Nucleus accumbens (tissue), 56 donors: ENCODE data around the gene TPST2.

Experiments
- DNase-seq, 56 donors: peaks; one replicate each; lab custom pipeline; 2025; lab: John Stamatoyannopoulos, UW

TPST2 gene

DNA sequence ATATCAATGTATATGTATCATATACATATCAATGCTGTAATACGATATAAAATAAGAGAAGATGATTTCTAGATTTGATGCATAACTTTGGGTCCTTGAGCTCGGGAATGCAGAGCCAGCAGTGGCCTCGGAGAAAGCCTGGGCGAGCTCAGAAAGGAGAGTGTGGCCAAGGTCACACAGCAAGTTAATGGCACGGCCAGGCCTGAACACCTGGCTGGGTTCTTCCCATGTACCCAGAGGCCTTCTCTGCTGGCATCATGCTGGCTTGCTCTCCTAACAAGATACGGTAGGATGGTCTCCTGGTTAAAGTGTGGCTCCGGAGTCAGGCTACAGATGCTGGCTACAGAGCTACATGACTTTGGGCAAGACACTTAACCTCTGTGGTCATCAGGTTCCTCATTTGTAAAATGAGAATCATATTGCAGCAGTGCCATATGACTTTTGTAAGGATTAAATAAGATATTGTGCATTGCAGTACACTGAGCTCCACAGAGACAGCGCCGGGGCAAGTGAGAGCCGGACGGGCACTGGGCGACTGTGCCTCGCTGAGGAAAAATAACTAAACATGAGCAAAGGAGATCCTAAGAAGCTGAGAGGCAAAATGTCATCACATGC, 29.9 kb downstream of the TPST2 start:
- DNase-seq, result no peak

DNA sequence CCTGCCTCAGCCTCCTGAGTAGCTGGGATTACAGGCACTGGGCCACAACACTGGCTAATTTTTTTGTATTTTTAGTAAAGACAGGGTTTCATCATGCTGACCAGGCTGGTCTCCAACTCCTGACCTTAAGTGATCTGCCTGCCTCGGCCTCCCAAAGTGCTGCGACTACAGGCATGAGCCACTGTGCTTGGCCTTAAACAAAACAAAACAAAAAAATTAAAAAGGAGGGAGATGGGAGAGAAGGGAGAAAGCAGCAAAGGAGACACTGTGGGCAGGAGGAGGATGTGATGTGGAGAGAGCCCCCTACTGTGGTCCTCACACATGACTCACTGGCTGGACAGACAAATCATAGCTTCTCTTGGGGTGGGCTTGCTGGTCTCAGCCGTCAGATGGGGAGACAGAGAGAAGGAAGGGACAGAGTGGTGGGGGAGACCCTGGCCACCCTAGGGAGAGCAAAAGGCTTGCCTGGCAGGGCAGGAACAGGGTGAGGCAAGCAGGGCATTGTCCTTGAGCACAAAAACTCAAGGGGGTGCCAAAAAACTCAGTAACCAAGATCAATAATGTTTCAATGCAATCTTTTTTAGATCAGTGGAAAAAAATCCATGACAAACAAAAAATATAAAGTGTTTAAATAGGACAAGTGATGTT, 31.6 kb downstream of the TPST2 start:
- DNase-seq, result no peak

GRCh38 chr22:26556904-26557303, 33.0 kb downstream of the TPST2 start:
- no peak for DNase-seq

- DNase-seq, result peak in 2 of 56 donors; percentile 16 to 18
These were observed 34.5 kb downstream of the TPST2 start for GRCh38 chr22:26555478-26555877.

GRCh38 chr22:26554956-26555355, 35.0 kb downstream of the TPST2 start:
- no peak for DNase-seq

GRCh38 chr22:26553056-26553752, 36.7 kb downstream of the TPST2 start:
- no peak for DNase-seq

- DNase-seq, result no peak
These were observed 37.5 kb downstream of the TPST2 start for GRCh38 chr22:26552466-26552865.

- no peak for DNase-seq
These were observed 38.4 kb downstream of the TPST2 start for GRCh38 chr22:26551568-26551967.

- peak in 40 of 56 donors; percentile 6 to 70 (median 30) for DNase-seq
These were observed 39.4 kb downstream of the TPST2 start for GRCh38 chr22:26550498-26551033.

GRCh38 chr22:26549902-26550497, 39.9 kb downstream of the TPST2 start:
- DNase-seq, result no peak

GRCh38 chr22:26548984-26549383, 40.9 kb downstream of the TPST2 start:
- no peak for DNase-seq

DNA sequence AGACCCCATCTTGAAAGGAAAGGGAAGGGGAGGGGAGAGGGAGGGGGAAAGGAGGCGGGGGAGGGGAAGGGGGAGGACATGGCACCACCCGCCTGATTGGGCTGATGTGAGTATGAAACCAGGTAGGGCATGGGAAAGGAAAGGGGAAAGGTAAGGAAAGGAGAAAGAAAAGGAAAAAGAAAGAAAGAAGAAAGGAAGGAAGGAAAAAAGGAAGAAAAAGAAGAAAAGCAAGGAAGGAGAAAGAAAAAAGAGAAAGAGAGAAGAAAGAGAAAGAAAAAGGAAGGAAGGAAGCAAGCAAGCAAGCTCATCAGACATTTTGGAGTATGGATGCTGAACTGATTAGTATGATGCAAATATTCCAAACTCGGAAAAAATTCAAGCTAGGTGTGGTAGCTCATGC, 41.6 kb downstream of the TPST2 start:
- no peak for DNase-seq

DNA sequence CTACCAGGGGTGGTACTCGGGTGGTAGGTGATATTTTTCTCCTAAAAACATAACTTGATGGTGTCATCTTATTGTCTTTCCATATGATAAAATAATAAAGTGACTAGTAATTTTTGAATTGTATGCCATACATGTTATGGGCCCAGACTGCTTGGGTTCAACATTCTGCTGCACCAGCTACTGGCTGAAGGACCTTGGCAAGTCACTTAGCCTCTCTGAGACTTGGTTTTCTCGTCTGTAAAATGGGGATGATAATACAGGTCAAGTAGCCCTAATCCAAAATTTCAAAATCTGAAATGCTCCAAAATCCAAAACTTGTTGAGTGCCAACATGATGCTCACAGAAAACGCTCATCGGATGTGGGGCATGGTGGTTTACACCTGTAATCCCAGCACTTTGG, 42.1 kb downstream of the TPST2 start:
- no peak for DNase-seq

- DNase-seq, result no peak
These were observed 42.5 kb downstream of the TPST2 start for GRCh38 chr22:26547426-26547825.

- peak in 26 of 56 donors; percentile 6 to 72 (median 32) for DNase-seq
These were observed 43.6 kb downstream of the TPST2 start for GRCh38 chr22:26546282-26546681.

- no peak for DNase-seq
These were observed 44.1 kb downstream of the TPST2 start for GRCh38 chr22:26545827-26546226.

DNA sequence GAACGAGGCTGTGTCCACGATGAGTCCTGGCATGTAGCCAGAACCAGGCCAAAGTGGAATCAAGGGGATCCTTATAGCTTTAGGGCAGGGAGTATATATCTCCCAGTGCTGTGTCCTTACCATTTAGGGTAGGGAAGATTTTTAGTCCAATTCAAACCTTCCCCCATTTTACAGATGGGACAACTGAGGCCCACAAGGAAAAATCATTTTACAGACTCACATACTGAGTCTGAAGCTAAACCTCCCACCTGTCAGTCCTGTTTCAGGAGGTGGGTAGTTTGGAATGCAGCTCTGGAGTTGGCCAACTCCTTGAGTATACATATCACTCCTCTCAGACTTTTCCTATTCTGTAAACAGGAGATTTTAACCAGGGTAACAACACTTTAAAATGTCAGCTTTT, 44.5 kb downstream of the TPST2 start:
- no peak for DNase-seq

DNA sequence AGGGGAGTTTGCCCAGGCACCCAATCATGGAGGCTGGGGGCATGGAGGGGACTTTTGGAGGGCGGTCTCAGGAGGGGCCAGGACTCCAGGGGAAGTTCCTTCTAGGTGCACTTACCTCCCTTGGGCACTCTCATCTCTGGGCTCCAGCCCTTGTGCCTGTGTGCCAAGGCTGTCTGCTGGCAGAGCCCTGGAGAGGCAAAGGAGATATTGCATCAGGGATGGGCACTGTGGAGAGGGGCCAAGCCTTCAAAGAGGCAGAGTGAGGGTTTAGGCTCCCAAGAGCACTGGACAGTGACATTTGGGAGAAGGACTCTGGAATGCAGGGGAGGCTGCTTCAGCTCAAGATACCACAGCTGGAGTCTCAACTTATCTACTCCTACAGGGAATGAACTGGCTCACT, 45.4 kb downstream of the TPST2 start:
- no peak for DNase-seq

GRCh38 chr22:26542831-26543230, 47.1 kb downstream of the TPST2 start:
- DNase-seq, result peak in 1 of 56 donors; percentile 6

DNA sequence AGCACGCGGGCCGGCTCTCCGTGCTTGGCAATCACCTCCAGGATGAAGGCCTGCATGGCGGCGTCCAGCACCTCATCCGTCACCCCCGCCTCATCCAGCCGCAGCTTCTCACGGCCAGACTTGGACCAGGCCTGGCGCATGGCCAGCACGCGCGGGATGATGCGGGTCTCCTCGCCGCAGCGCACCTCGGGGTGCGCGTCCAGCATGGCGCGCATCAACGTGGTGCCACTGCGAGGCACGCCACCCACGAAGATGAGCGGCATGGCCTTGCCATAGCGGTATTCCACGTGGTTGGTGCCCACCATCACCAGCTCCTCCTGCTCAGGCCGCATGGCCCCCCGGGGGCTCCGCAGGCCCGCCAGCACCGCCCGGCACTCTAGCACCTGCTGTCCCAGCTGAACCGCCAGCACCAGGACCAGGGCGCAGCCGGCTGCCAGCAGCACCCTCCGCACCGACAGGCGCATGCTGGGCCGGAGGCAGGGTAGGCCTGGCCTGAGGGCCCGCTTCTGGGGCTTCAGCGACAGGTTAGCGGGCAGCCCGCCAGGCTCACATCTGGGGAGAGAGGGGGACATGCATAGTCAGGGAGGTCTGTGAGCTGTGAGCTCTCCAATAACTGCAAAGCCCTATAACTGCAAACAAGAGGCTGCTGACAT, 48.6 kb downstream of the TPST2 start:
- no peak for DNase-seq

DNA sequence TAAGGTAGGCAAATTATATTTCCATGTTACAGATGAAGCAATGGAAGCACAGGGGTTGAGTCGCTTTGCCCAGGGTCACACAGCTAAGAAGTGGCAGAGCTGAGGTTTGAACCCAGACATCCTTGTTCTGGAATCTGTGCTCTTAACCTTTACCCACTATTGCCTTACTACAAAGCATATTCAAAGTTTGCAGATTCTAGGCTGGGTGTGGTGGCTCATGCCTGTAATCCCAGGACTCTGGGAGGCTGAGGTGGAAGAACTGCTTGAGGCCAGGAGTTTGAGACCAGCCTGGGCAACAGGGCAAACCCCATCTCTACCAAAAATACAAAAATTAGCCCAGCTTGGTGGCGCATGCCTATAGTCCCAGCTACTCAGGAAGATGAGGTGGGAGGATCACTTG, 49.8 kb downstream of the TPST2 start:
- DNase-seq, result no peak
